Measurements from ENCODE around the gene ANO10. TPM values are rescaled to one million over a fixed set of nuclear protein-coding genes. Genes with fewer than 3 reads are reported as not detected.

Gene ANO10
- total RNA-seq, 1 experiment from 2014 or later = 9.7 TPM

- no TSS peak for BruUV-seq (replicated peaks)
- ChIA-PET CTCF (no interaction called here), POLR2A (ENCODE audit: low non-redundant PET) (no interaction called here)
- TF ChIP-seq CTCF (conservative IDR thresholded peaks at IDR 0.05; ENCODE audit: low read depth, low read length) (no peak), EZH2 (IDR thresholded peaks at IDR 0.05; ENCODE audit: borderline replicate concordance, low read depth, low read length, poor library complexity, severe bottlenecking) (no peak)
- H3K4me3 ChIP-seq (ENCODE audit: low read depth, low read length, poor library complexity, severe bottlenecking) = no peak overlapping the region
- H3K27ac ChIP-seq (ENCODE audit: low read depth, low read length, poor library complexity, severe bottlenecking) = no peak overlapping the region
- peaks cover 8% of the 10 kb centered on the region for H3K36me3 ChIP-seq (ENCODE audit: insufficient read depth, low read length, poor library complexity, severe bottlenecking)
- intact Hi-C loops (cut with micrococcal nuclease; ENCODE audit: unreplicated experiment) = no loop called here
- DNase-seq (ENCODE audit: low spot score) = no peak
- H3K4me1 ChIP-seq (ENCODE audit: insufficient read depth, low read length, poor library complexity, severe bottlenecking) = no peaks in the 10 kb centered on the region
- H3K27me3 ChIP-seq (replicated peaks; ENCODE audit: insufficient read depth, low read depth, low read length, poor library complexity) = no peaks in the 10 kb centered on the region
- H3K9me3 ChIP-seq (ENCODE audit: low read depth, low read length, poor library complexity, severe bottlenecking) = no peaks in the 10 kb centered on the region
These were observed 278.6 kb downstream of the ANO10 start for GRCh38 chr3:43343185-43343584.

- peaks cover 8% of the 10 kb centered on the region for H3K36me3 ChIP-seq (ENCODE audit: insufficient read depth, low read length, poor library complexity, severe bottlenecking)
- TF ChIP-seq CTCF (conservative IDR thresholded peaks at IDR 0.05; ENCODE audit: low read depth, low read length) = no peak
- no peak for TF ChIP-seq EZH2 (IDR thresholded peaks at IDR 0.05; ENCODE audit: borderline replicate concordance, low read depth, low read length, poor library complexity, severe bottlenecking)
- ChIA-PET POLR2A (ENCODE audit: low non-redundant PET) (no interaction called here), CTCF (no interaction called here)
- H3K9me3 ChIP-seq (ENCODE audit: low read depth, low read length, poor library complexity, severe bottlenecking) = no peaks in the 10 kb centered on the region
- no peak for DNase-seq (ENCODE audit: low spot score)
- H3K27me3 ChIP-seq (replicated peaks; ENCODE audit: insufficient read depth, low read depth, low read length, poor library complexity) = no peaks in the 10 kb centered on the region
- no peaks in the 10 kb centered on the region for H3K4me1 ChIP-seq (ENCODE audit: insufficient read depth, low read length, poor library complexity, severe bottlenecking)
- intact Hi-C loops (cut with micrococcal nuclease; ENCODE audit: unreplicated experiment) = no loop called here
- no TSS peak for BruUV-seq (replicated peaks)
- H3K27ac ChIP-seq (ENCODE audit: low read depth, low read length, poor library complexity, severe bottlenecking) = no peak overlapping the region
- H3K4me3 ChIP-seq (ENCODE audit: low read depth, low read length, poor library complexity, severe bottlenecking) = no peak overlapping the region
These were observed 280.0 kb downstream of the ANO10 start for GRCh38 chr3:43341788-43342187.

- no TSS peak for BruUV-seq (replicated peaks)
- Histone ChIP-seq H3K4me3 (ENCODE audit: low read depth, low read length, poor library complexity, severe bottlenecking) (no peak overlapping the region), H3K27me3 (replicated peaks; ENCODE audit: insufficient read depth, low read depth, low read length, poor library complexity) (no peaks in the 10 kb centered on the region), H3K4me1 (ENCODE audit: insufficient read depth, low read length, poor library complexity, severe bottlenecking) (no peaks in the 10 kb centered on the region), H3K27ac (ENCODE audit: low read depth, low read length, poor library complexity, severe bottlenecking) (no peak overlapping the region), H3K9me3 (ENCODE audit: low read depth, low read length, poor library complexity, severe bottlenecking) (no peaks in the 10 kb centered on the region), H3K36me3 (ENCODE audit: insufficient read depth, low read length, poor library complexity, severe bottlenecking) (peaks cover 10% of the 10 kb centered on the region)
- CTCF ChIA-PET = no interaction called here
- no peak for TF ChIP-seq EZH2 (IDR thresholded peaks at IDR 0.05; ENCODE audit: borderline replicate concordance, low read depth, low read length, poor library complexity, severe bottlenecking)
- TF ChIP-seq CTCF (conservative IDR thresholded peaks at IDR 0.05; ENCODE audit: low read depth, low read length) = no peak
- DNase-seq (ENCODE audit: low spot score) = no peak
- intact Hi-C loops (cut with micrococcal nuclease; ENCODE audit: unreplicated experiment) = no loop called here
- POLR2A ChIA-PET (ENCODE audit: low non-redundant PET) = no interaction called here
These were observed 281.4 kb downstream of the ANO10 start for GRCh38 chr3:43340403-43340802.
